ENCODE results near the gene STX8.

Gene STX8

GRCh38 chr17:9306086-9306485 lies 269.5 kb downstream of the STX8 start:
- TF ChIP-seq FOXP2 (optimal IDR thresholded peaks at IDR 0.05; ENCODE audit: borderline replicate concordance, extremely low read depth, extremely low read length, insufficient read depth) (no peak), REST (IDR thresholded peaks at IDR 0.05; ENCODE audit: insufficient read depth in 1 of 2, low read depth in 2 of 2, low read length in 2 of 2) (no peak), POLR2AphosphoS5 (IDR thresholded peaks at IDR 0.05; ENCODE audit: low read depth, low read length) (no peak), SIN3A (IDR thresholded peaks at IDR 0.05; ENCODE audit: borderline replicate concordance, insufficient read depth, low read length) (no peak), TAF1 (IDR thresholded peaks at IDR 0.05; ENCODE audit: borderline replicate concordance, insufficient read depth, low read length) (no peak)

- TF ChIP-seq REST (IDR thresholded peaks at IDR 0.05; ENCODE audit: insufficient read depth in 1 of 2, low read depth in 2 of 2, low read length in 2 of 2) (no peak), POLR2AphosphoS5 (IDR thresholded peaks at IDR 0.05; ENCODE audit: low read depth, low read length) (no peak), SIN3A (IDR thresholded peaks at IDR 0.05; ENCODE audit: borderline replicate concordance, insufficient read depth, low read length) (no peak), FOXP2 (optimal IDR thresholded peaks at IDR 0.05; ENCODE audit: borderline replicate concordance, extremely low read depth, extremely low read length, insufficient read depth) (no peak), TAF1 (IDR thresholded peaks at IDR 0.05; ENCODE audit: borderline replicate concordance, insufficient read depth, low read length) (no peak)
These were observed 275.9 kb downstream of the STX8 start for GRCh38 chr17:9299695-9300094.

- TF ChIP-seq POLR2AphosphoS5 (IDR thresholded peaks at IDR 0.05; ENCODE audit: low read depth, low read length), result no peak
- no peak for TF ChIP-seq TAF1 (IDR thresholded peaks at IDR 0.05; ENCODE audit: borderline replicate concordance, insufficient read depth, low read length)
- no peak for TF ChIP-seq FOXP2 (optimal IDR thresholded peaks at IDR 0.05; ENCODE audit: borderline replicate concordance, extremely low read depth, extremely low read length, insufficient read depth)
- no peak for TF ChIP-seq SIN3A (IDR thresholded peaks at IDR 0.05; ENCODE audit: borderline replicate concordance, insufficient read depth, low read length)
- no peak for TF ChIP-seq REST (IDR thresholded peaks at IDR 0.05; ENCODE audit: insufficient read depth in 1 of 2, low read depth in 2 of 2, low read length in 2 of 2)
These were observed 276.8 kb downstream of the STX8 start for GRCh38 chr17:9298776-9299295.

GRCh38 chr17:9298135-9298534 lies 277.5 kb downstream of the STX8 start:
- TF ChIP-seq SIN3A (IDR thresholded peaks at IDR 0.05; ENCODE audit: borderline replicate concordance, insufficient read depth, low read length) (no peak), FOXP2 (optimal IDR thresholded peaks at IDR 0.05; ENCODE audit: borderline replicate concordance, extremely low read depth, extremely low read length, insufficient read depth) (no peak), REST (IDR thresholded peaks at IDR 0.05; ENCODE audit: insufficient read depth in 1 of 2, low read depth in 2 of 2, low read length in 2 of 2) (no peak), TAF1 (IDR thresholded peaks at IDR 0.05; ENCODE audit: borderline replicate concordance, insufficient read depth, low read length) (no peak), POLR2AphosphoS5 (IDR thresholded peaks at IDR 0.05; ENCODE audit: low read depth, low read length) (no peak)
